ENCODE measurements around the gene ATP2A2.

Gene ATP2A2

DNA sequence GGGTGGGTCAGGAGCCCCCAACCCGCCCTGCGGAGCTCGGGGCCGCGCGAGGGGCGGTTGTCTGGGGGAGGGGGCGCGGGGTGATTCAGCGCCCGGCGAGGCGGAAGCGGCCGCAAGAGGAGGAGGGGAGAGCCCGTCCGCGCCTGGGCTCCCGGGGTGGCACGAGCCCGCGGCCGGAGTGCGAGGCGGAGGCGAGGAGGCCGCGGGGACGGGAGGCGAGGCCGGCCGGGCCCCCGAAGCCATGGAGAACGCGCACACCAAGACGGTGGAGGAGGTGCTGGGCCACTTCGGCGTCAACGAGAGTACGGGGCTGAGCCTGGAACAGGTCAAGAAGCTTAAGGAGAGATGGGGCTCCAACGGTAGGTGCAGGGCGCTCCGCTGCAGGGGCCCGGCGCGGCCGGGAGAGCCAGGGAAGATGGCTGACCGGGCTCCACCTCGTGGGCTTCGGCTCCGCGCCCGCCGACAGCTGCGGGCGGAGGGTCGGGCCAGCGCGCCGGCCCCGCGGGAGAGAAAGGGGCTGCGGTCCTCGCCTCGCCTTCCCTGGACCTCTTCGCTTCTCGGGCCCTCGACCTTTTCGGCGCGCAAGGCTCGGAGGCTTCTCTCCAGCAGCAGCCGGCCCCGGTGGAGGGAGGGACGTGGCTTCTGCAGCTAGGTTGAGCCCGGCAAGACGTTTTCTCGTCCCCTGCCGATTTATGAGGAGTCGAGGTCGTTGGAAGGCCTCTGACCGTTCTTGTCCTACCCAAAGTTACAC lies 677 bp downstream of the ATP2A2 start:
- peak overlapping the region; percentile 89 for H3K27ac ChIP-seq (ENCODE audit: poor library complexity, severe bottlenecking)
- peak overlapping the region; percentile 66 for H3K4me3 ChIP-seq (ENCODE audit: severe bottlenecking)
- no peaks in the 10 kb centered on the region for H3K9me3 ChIP-seq (ENCODE audit: severe bottlenecking)
- peaks cover 30% of the 10 kb centered on the region for H3K4me1 ChIP-seq (ENCODE audit: insufficient read depth, poor library complexity, severe bottlenecking)
- no peaks in the 10 kb centered on the region for H3K27me3 ChIP-seq (ENCODE audit: insufficient read depth, poor library complexity, severe bottlenecking)
- TF ChIP-seq, protein P1, sequence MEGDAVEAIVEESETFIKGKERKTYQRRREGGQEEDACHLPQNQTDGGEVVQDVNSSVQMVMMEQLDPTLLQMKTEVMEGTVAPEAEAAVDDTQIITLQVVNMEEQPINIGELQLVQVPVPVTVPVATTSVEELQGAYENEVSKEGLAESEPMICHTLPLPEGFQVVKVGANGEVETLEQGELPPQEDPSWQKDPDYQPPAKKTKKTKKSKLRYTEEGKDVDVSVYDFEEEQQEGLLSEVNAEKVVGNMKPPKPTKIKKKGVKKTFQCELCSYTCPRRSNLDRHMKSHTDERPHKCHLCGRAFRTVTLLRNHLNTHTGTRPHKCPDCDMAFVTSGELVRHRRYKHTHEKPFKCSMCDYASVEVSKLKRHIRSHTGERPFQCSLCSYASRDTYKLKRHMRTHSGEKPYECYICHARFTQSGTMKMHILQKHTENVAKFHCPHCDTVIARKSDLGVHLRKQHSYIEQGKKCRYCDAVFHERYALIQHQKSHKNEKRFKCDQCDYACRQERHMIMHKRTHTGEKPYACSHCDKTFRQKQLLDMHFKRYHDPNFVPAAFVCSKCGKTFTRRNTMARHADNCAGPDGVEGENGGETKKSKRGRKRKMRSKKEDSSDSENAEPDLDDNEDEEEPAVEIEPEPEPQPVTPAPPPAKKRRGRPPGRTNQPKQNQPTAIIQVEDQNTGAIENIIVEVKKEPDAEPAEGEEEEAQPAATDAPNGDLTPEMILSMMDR (IDR thresholded peaks at IDR 0.05; ENCODE audit: poor library complexity, severe bottlenecking): no peak
- no peak for DNase-seq (ENCODE audit: low spot score)
- peak; percentile 32 for ATAC-seq (ENCODE audit: low read depth)
- peaks cover 49% of the 10 kb centered on the region for H3K36me3 ChIP-seq (ENCODE audit: low read depth)

DNA sequence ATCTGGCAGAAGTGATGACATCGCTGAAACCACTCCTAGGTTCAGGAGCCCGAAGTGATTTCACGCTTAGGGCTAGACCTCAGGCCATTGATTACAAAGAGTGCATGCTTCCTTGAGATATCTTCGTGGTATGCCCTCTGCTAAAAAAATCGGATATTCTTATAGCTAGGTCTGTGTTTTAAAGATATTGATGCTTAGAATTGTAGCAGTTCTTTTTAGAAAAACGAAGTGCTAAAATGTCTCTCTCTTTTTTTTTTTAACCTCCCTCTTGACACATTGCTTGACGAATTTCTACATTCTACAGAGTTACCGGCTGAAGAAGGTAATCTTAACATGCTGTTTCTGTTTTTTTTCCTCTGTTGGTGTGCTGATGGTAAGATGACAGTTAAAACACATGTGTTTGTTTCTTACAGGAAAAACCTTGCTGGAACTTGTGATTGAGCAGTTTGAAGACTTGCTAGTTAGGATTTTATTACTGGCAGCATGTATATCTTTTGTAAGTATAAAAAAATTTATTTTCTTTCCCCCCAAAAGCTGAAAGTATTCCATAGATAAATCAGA lies 1.3 kb downstream of the ATP2A2 start:
- peak overlapping the region; percentile 89 for H3K27ac ChIP-seq (ENCODE audit: poor library complexity, severe bottlenecking)
- H3K4me3 ChIP-seq (ENCODE audit: severe bottlenecking): peak overlapping the region; percentile 66
- H3K27me3 ChIP-seq (ENCODE audit: insufficient read depth, poor library complexity, severe bottlenecking): no peaks in the 10 kb centered on the region
- H3K4me1 ChIP-seq (ENCODE audit: insufficient read depth, poor library complexity, severe bottlenecking): peaks cover 37% of the 10 kb centered on the region
- DNase-seq (ENCODE audit: low spot score): no peak
- no peaks in the 10 kb centered on the region for H3K9me3 ChIP-seq (ENCODE audit: severe bottlenecking)
- H3K36me3 ChIP-seq (ENCODE audit: low read depth): peaks cover 55% of the 10 kb centered on the region
- peak; percentile 3; the same call in 1 of the 3 replicates for ATAC-seq (ENCODE audit: low read depth)
- TF ChIP-seq, protein P1 (IDR thresholded peaks at IDR 0.05; ENCODE audit: poor library complexity, severe bottlenecking): no peak

DNA sequence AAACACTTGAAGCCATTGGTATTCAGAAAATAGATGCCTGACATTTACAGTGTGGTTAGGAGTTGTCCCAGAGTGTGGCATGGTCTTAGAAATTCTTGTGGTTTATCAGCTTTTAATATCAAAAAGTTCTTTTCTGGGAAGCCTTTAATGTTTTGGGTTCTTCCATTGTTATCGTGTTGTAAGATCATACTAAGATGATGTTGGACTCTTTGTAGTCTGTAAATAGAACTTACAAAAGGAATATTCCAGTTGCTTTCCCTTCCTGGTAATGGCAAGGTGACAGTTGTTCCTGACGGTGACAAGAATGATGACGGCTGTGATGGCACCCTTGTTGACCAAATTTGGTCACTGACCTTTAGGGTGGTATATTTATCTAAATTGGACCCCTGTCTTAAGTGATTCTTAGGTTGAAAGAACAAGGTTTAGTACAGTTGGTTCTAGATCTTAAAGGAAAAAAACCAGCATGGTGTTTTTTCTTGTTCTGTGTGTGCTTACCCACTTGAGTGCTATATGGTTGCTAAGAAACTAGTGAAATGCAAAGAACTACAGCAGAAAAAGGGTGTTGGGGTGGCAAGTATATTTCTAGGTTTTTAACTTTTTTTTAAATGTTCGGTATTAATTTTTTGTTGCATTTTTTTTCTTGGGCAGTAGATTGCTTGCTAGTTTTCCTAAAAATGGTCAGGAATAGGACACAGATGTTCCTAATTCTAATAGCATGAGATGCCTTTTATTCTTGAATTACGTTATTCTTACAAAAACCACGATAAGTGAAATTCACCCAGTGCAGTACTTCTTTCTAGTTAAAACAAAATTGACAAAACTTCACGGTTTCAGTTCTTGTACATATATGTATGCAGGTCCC lies 2.1 kb downstream of the ATP2A2 start:
- Histone ChIP-seq H3K4me3 (ENCODE audit: severe bottlenecking) (peak overlapping the region; percentile 66), H3K36me3 (ENCODE audit: low read depth) (peaks cover 63% of the 10 kb centered on the region), H3K4me1 (ENCODE audit: insufficient read depth, poor library complexity, severe bottlenecking) (peaks cover 42% of the 10 kb centered on the region), H3K27me3 (ENCODE audit: insufficient read depth, poor library complexity, severe bottlenecking) (no peaks in the 10 kb centered on the region), H3K9me3 (ENCODE audit: severe bottlenecking) (no peaks in the 10 kb centered on the region), H3K27ac (ENCODE audit: poor library complexity, severe bottlenecking) (peak overlapping the region; percentile 89)
- TF ChIP-seq, protein P1 (IDR thresholded peaks at IDR 0.05; ENCODE audit: poor library complexity, severe bottlenecking): no peak
- DNase-seq (ENCODE audit: low spot score): no peak
- no peak for ATAC-seq (ENCODE audit: low read depth)

DNA sequence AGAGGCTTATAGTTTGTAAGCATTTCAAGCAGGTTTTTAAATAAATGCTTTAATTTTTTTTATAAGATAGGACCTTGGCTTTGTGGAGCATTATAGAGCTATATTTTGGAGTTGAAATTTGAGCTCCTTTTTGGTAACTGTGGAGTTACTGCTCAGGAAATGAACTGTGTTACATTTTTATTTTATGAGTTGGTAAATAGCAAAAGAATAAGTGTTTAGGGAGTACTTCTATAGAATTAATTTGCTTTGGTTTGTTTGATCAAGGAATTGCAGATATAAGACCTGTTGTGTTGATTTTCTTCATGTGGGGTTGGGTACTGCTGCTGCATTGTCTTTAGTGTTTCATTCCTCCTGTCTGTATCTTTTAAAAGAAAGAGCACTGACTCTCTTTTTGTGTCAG lies 3.5 kb downstream of the ATP2A2 start:
- Histone ChIP-seq H3K4me3 (ENCODE audit: severe bottlenecking) (peak overlapping the region; percentile 66), H3K4me1 (ENCODE audit: insufficient read depth, poor library complexity, severe bottlenecking) (peaks cover 47% of the 10 kb centered on the region), H3K27ac (ENCODE audit: poor library complexity, severe bottlenecking) (peak overlapping the region; percentile 89), H3K27me3 (ENCODE audit: insufficient read depth, poor library complexity, severe bottlenecking) (no peaks in the 10 kb centered on the region), H3K9me3 (ENCODE audit: severe bottlenecking) (no peaks in the 10 kb centered on the region), H3K36me3 (ENCODE audit: low read depth) (peaks cover 77% of the 10 kb centered on the region)
- DNase-seq (ENCODE audit: low spot score) (no peak), ATAC-seq (ENCODE audit: low read depth) (no peak)
- TF ChIP-seq, protein P1 (IDR thresholded peaks at IDR 0.05; ENCODE audit: poor library complexity, severe bottlenecking): no peak
